ENCODE measurements around the gene VAV3. TPM values are rescaled to one million over a fixed set of nuclear protein-coding genes. Genes with fewer than 3 reads are reported as not detected.

The VAV3 gene
- total RNA-seq, 1 donor from 2014 or later: 29.1 TPM

DNA sequence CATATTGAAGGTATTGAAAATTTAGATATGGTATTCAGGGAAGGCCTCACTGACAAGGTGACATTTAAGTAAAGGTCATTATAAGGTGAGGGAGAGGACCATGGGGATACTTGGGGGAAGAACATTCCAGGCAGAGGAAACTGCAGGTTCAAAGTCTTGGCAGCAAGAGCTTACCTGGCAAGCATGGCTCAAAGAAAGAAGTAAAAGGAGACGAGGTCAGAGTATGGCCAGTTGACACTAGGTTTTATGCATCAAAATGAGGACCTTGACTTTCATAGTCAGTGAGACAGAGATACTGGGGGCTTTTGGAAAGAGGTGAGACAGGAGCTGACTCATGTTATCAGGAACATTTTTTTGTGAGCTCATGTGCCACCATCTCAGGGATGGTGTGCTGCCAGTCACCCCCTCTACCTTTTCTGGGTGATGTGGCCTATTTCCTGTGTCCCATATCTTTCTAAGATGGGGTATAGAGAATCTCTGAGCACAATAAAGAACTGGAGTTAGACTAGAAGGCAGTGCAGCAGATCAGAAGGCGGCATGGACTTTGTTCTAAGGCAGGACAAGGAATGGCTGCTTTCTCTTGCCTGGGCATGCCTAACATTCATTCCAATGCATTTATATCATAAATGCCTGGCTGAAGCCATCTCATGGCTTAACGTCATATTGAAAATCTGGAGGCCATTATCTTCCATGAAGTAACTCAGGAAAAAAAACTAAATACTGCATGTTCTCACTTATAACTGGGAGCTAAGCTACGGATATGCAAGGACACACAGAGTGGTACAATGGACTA is 417.4 kb downstream of the VAV3 start:
- ChIA-PET POLR2A (no interaction called here), CTCF (no interaction called here)
- ATAC-seq (ENCODE audit: low read depth): no peak
- no peak overlapping the region for H3K27ac Mint-ChIP-seq
- intact Hi-C loops (cut with micrococcal nuclease): no loop called here
- no peaks in the 10 kb centered on the region for H3K36me3 Mint-ChIP-seq (ENCODE audit: low read depth)
- no peaks in the 10 kb centered on the region for H3K27me3 Mint-ChIP-seq
- no peaks in the 10 kb centered on the region for H3K4me1 Mint-ChIP-seq
- no peak for DNase-seq
- no peak overlapping the region for H3K4me3 Mint-ChIP-seq
- H3K9me3 Mint-ChIP-seq: no peaks in the 10 kb centered on the region
- TF ChIP-seq, protein P1, sequence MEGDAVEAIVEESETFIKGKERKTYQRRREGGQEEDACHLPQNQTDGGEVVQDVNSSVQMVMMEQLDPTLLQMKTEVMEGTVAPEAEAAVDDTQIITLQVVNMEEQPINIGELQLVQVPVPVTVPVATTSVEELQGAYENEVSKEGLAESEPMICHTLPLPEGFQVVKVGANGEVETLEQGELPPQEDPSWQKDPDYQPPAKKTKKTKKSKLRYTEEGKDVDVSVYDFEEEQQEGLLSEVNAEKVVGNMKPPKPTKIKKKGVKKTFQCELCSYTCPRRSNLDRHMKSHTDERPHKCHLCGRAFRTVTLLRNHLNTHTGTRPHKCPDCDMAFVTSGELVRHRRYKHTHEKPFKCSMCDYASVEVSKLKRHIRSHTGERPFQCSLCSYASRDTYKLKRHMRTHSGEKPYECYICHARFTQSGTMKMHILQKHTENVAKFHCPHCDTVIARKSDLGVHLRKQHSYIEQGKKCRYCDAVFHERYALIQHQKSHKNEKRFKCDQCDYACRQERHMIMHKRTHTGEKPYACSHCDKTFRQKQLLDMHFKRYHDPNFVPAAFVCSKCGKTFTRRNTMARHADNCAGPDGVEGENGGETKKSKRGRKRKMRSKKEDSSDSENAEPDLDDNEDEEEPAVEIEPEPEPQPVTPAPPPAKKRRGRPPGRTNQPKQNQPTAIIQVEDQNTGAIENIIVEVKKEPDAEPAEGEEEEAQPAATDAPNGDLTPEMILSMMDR (IDR thresholded peaks at IDR 0.05): no peak

DNA sequence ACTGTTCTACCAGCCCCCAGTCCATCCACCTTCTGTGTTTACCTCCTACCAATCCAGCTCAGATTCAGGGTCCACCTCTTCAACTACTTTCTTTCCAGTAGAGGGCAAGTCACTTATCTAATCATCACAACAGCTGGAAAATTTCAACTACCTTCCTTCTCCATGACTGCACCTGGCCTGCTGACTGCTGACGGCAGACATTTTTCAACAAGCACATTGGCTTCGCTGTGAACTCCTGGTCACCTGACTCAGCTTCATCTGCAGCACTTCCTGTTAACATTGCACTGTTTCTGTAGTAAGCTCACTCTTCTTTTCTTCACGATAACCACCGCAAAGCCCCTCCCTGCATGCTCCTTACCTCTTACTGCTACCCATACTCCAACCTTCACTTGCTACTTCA is 418.4 kb downstream of the VAV3 start:
- Mint-ChIP-seq H3K27ac (no peak overlapping the region), H3K36me3 (ENCODE audit: low read depth) (no peaks in the 10 kb centered on the region), H3K4me3 (no peak overlapping the region), H3K27me3 (no peaks in the 10 kb centered on the region), H3K4me1 (no peaks in the 10 kb centered on the region), H3K9me3 (no peaks in the 10 kb centered on the region)
- TF ChIP-seq, protein P1 (IDR thresholded peaks at IDR 0.05): no peak
- ChIA-PET POLR2A (no interaction called here), CTCF (no interaction called here)
- DNase-seq (no peak), ATAC-seq (ENCODE audit: low read depth) (no peak)
- intact Hi-C loops (cut with micrococcal nuclease): no loop called here

DNA sequence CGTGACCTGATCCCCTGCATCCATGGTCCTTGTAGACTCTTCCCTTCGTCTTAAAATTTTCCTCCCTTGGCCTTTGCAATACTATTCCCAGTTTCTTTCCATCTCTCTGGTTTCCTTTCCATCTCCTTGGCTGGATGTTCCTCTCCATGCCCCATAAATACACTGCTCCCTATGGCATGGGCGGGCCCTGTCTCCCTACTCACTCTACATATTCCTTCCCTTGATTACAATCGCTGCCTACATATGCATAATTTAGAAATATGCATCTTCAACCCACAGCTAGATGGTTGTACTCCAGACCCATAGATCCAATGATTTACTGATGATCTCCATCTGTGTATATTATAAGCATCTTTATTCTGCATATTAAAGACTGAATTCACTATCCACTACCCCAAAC is 419.1 kb downstream of the VAV3 start:
- Mint-ChIP-seq H3K4me1 (no peaks in the 10 kb centered on the region), H3K36me3 (ENCODE audit: low read depth) (no peaks in the 10 kb centered on the region), H3K27me3 (no peaks in the 10 kb centered on the region), H3K27ac (no peak overlapping the region), H3K9me3 (no peaks in the 10 kb centered on the region), H3K4me3 (no peak overlapping the region)
- ChIA-PET CTCF (no interaction called here), POLR2A (no interaction called here)
- DNase-seq: no peak
- ATAC-seq (ENCODE audit: low read depth): no peak
- intact Hi-C loops (cut with micrococcal nuclease): no loop called here
- TF ChIP-seq, protein P1 (IDR thresholded peaks at IDR 0.05): no peak

DNA sequence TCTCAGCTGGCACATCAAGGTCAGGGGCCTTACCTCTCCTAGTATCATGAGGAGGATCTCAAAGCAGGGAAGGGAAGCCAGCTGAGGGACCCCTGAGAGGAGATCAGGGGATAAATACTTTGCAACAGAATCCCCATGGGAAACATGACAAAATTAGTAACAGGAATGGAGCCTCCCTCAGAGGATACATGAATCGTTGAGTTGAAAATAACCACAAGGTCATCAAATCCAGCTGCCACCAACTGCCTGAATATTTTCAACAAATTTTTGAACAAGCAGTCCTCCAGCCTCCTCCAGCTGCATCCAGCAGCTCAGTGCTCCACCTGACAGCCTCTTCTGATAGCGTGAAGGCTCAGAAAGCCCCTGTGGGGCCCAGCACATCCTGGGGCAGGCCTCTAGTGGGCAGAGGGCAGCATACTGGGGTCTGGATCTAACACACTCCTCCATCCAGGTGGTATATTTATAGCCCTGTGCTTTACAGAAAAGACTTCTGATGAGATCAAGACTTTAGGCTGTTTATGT is 419.9 kb downstream of the VAV3 start:
- H3K4me3 Mint-ChIP-seq: no peak overlapping the region
- no peaks in the 10 kb centered on the region for H3K4me1 Mint-ChIP-seq
- no peaks in the 10 kb centered on the region for H3K27me3 Mint-ChIP-seq
- intact Hi-C loops (cut with micrococcal nuclease): no loop called here
- ATAC-seq (ENCODE audit: low read depth) (no peak), DNase-seq (no peak)
- CTCF ChIA-PET: no interaction called here
- no peak overlapping the region for H3K27ac Mint-ChIP-seq
- TF ChIP-seq, protein P1 (IDR thresholded peaks at IDR 0.05): no peak
- no peaks in the 10 kb centered on the region for H3K36me3 Mint-ChIP-seq (ENCODE audit: low read depth)
- POLR2A ChIA-PET: no interaction called here
- H3K9me3 Mint-ChIP-seq: no peaks in the 10 kb centered on the region

DNA sequence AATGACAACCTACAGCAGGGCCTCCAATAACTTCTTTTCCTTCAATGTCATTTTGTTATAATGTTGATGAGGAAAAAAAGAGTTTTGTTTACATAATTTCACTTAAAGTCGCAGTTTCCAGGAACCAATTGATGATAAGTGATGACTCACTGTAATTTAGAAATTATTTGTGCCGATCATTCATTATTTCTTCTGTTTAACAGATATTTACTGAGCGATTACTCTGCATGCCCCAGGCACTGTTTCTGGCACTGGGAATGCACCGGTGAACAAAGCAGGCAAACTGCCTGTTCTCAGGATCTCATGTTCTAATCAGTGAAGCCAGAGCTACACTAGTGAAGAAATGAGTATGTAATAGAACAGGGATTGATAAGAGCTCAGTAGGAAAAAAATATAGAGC is 420.7 kb downstream of the VAV3 start:
- no peaks in the 10 kb centered on the region for H3K4me1 Mint-ChIP-seq
- DNase-seq: no peak
- TF ChIP-seq, protein P1 (IDR thresholded peaks at IDR 0.05): no peak
- no peak overlapping the region for H3K27ac Mint-ChIP-seq
- no peak overlapping the region for H3K4me3 Mint-ChIP-seq
- ChIA-PET POLR2A (no interaction called here), CTCF (no interaction called here)
- intact Hi-C loops (cut with micrococcal nuclease): no loop called here
- H3K9me3 Mint-ChIP-seq: no peaks in the 10 kb centered on the region
- no peak for ATAC-seq (ENCODE audit: low read depth)
- no peaks in the 10 kb centered on the region for H3K36me3 Mint-ChIP-seq (ENCODE audit: low read depth)
- H3K27me3 Mint-ChIP-seq: no peaks in the 10 kb centered on the region

Data from activated B cell treated with CpG ODN at 0.5 μM for 24 hours (primary cell).